HG03520 (cell line): ENCODE data around the gene HDAC4.

ENCODE experiments used
- ATAC-seq: cut with Tn5 transposase; IDR thresholded peaks from one replicate; pipeline ENCODE4 v1.9.1; 2021; ENCODE audit warnings: mild to moderate bottlenecking, moderate library complexity; ENCODE audit not compliant: unreplicated experiment

Gene HDAC4

DNA sequence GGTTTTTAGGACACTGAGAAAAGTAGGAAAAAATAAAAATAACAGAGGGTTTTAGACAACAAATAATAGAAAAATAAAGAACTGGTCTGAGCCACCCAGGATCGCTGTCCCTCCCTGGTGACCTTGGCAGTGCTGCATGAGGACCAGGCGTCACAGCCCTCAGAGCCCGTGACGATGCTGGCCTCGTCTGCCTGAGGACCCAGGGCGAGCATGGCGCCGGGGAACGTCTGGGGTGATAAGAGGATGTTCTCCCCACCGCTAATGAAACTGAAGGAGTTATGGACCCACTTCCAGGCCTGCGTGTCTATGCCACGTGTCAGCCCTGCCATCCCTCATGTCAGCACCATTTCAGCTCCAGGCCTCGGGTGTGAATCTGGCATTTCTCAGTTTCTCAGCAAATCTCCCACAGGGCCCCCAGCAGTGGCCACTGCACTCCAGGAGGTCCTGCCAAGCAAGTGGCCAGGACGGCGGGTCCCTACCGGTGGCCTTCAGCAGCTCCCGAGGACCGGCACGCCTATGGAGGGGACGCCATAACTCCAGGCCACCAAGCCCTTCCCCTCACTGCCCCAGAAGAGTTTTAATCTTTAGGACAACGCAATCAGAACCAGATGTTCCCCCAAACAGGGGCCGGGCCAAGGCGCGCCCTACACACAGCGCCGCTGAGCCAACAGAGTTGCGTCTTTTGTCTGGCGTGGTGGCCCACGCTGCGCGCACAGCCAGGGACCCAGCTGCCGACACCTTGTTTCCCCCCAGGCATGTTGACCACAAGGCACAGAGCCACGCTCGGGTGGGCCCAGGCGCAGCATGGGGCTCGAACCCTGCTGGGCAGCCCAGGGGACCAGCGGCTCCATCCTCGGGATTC is 373.2 kb downstream of the HDAC4 start:
- ATAC-seq, result no peak

DNA sequence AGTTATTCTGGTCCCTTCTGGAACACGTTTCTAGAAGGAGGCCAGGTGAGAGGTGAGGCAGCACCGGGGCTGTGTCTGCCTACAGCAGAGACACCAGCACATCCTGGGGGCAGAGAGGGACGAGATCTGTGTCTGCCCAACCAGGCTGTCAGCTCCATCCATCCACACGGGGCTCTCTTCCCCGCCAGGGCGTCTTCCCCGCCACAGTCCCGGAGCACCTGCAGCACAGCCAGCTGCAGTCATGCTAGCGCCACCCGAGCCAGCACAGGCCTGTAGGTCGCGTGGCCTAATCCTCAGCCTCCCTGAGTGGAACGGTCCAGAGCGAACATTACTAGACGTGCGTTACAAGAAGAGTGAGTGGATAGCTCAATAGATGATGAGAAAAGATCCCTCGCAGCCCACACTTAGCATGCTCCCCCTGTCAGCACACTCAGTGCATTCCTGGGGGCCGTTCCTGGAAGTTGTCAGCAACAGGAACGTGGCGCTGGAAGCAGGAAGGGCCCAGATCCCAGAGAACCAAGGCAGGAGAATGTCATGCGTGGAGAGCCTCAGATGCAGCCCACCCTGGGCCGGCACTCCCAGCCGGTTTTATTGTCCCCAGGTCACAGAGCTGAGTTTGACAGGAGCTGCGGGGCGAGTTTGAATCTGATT is 374.0 kb downstream of the HDAC4 start:
- no peak for ATAC-seq

DNA sequence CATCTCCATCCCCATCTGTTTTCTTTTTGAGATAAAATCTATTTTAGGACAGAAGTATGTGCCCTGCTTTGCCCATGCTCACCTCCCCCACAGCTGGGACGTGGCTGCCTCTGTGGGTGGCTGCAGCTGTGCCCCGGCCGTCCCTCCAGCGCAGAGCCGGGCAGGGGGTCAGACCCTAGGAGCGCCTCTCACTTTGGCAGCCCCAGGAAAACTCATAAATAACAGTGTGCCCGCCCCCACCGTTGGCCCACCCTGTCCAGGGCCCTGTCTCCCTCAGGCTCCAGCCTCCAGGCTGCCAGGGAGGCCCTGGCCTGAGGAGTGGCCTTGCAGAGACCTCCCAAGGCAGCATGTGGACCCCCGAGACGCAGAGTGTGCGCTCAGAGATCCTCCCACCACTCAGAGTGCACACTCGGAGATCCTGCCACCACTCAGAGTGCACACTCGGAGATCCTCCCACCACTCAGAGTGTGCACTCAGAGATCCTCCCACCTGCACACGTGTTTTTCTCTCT is 374.8 kb downstream of the HDAC4 start:
- ATAC-seq, result no peak

DNA sequence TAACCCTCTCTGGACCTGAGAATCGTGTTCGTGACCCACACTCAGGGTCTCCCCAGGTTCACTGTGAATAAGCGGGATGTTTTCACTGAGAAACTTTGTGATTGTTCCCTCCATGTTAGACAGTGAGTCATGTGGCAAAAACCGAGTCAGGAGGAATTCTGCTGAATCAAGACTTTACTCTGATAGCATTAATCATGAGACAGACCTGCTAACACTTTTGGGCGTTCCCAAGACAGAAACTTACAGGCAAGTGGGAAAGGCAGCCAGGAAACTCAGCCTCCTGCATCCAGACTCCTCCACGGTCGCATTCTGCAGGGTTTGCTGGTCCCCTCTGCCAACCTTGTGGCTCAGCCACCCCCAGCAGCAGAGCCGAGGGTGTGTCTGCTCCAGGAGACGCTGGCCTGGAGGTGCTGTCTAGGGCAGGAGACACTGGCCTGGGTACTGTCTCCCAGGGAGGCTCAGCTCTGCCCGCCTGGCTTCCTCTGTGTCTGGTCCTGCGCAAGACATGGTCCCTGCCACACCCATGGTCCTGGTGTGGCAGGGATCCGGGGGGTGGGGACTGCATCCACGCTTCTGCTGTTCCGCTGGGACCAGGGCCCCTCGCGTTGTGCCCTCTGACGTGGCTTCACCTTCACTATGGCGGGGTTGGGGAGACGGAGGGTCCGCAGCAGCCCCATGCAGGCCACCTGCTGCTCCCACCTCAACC is 375.6 kb downstream of the HDAC4 start:
- no peak for ATAC-seq

DNA sequence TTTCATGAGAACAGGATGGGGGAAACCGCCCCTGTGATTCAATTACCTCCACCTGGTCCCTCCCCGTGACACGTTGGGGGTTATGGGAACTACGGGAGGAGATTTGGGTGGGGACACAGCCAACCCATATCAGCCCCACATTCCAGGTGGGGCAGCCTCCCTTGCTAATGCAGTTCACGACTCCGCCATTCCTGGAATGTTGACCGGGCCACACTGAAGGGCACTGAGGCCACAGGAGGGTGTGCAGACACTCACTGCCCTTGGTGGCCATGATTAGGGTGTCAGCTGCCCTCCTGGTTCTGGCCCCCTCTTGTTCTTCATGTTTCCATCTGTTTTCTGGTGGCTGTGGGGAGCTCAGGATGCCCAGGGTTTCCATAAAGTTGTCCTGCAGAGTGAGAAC is 376.6 kb downstream of the HDAC4 start:
- ATAC-seq, result no peak

DNA sequence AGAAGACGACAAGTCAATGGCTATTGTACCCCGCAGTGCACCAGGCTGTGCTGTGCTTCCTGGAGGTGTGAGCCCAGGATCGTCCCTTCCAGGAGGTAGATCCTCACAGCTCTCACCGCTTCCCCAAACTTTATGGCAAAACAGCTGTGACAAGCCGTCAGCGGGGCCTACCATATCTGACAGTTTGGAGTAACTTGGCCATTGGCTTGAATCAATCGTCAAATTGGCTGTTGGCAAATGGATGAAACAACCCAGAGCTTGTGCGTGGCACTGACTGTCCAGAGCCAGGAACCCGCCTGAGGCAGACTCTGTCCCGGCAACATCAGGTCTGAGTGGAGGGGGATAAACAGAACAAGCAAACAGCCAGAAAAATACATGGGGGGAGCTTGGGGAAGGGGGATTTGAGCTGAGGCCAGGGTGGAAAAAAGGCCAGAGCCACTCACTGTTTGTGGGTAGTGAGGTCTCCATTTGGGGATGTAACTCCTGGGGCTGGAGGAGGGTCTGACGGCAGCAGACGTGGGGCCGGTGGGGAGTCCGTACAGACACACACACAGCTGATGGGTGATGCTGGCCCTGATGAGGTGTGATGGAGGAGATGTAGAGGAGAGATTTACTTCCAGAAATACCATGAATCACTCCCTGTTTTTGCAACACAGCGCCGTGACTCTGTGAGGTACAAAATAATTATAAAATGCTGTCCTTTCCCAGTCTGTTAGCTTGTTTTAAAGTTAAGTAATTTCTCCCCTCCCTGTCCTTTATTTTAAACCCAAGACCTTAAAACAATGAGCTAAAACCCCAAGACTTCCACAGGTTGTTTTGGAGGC is 378.2 kb downstream of the HDAC4 start:
- no peak for ATAC-seq

DNA sequence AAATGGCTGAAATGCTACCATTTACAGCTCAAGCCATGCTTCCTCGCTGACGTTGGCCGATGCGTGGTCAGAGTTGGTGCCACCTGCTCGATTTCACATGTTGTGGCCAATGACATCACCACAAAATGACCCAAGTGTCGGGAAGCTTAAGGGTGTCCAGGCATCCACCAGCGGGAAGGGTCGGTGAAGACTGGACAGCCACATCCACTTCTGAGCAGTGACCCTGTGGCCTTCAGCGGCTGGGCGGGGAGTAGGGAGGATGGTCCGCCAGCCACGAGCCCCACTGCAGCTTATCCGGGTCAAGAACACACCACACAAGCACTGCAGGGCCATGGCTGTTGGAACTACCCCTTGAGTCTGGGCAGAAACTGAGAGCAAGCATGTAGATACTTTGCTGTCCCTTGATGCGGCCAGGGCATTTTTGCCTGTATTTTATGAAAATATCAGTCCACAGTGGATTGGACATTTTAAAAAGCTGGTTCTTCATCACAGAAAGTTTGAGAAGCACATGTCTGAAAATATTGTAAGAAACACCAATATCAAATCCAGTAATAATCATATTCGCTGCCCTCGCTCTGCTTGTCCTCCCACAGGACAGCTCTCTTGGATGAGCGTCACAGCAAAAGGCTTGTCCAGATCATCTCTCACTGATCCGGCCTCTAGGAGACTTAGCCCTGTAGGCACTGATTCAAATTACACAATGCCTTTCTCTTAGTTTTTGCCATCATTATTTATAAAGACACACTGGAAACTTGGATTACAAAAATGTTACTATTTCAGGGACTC is 379.0 kb downstream of the HDAC4 start:
- no peak for ATAC-seq

DNA sequence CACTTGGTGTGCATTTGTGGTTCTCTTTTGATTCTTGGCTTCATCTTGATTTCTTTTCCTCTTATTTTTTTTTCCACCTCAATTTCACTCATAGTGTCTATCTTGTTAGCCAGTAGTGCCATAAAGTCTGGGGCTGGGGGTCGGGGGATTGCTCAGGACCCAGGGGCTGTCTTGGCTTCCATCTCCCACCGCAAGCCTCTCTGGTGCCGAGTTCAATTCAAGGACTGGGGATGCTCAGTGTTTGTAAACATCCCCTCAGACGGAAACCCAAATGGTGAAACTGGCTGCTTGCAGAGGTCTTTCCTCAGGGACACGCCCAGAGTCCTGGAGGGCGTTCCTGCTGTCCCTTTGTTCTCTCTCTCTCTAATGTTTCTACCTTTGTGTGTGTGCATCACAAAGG is 379.6 kb downstream of the HDAC4 start:
- ATAC-seq, result no peak

DNA sequence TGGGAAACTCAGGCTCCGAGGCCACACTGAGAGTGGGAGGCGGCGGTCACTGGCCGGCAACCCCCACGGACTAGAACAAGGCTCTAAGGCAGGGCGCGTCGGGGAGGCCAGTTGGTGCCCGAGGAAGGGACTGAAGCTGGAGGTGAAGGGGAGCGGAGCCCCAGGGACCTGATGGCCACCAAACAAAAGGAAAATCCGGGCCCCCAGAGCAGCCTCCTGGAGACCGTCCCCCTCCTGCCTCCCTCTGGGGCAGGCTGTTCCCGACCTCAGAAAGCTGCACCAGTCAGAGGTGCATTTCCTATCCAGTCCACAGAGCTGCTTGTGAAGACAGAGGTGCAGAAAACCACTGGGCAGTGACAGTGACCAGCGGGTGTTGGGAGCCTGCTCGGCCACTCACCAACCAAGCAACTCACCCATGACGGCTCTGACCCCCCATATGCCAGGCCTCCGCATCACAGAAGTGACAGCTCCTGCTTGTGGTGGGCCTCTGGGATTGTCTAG is 380.2 kb downstream of the HDAC4 start:
- no peak for ATAC-seq

DNA sequence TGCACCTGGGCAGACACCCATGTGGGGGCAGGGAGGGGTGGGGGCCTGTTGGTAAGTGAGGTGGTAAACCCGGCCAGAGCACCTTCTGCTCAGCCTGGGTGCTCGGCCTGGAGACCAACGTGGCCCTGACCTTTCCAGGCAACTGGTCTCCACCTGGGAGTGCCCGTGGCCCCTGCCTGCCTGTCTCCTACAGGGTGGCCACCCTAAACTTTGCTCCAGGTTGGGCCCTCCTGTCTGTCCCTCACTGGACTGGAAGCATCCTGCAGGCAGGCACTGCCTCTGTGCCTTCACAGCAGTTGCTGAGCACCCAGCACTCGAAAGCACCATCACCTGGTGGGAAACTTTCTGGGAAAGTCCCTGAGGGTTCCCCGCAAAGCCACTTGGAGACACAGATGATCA is 381.6 kb downstream of the HDAC4 start:
- no peak for ATAC-seq

DNA sequence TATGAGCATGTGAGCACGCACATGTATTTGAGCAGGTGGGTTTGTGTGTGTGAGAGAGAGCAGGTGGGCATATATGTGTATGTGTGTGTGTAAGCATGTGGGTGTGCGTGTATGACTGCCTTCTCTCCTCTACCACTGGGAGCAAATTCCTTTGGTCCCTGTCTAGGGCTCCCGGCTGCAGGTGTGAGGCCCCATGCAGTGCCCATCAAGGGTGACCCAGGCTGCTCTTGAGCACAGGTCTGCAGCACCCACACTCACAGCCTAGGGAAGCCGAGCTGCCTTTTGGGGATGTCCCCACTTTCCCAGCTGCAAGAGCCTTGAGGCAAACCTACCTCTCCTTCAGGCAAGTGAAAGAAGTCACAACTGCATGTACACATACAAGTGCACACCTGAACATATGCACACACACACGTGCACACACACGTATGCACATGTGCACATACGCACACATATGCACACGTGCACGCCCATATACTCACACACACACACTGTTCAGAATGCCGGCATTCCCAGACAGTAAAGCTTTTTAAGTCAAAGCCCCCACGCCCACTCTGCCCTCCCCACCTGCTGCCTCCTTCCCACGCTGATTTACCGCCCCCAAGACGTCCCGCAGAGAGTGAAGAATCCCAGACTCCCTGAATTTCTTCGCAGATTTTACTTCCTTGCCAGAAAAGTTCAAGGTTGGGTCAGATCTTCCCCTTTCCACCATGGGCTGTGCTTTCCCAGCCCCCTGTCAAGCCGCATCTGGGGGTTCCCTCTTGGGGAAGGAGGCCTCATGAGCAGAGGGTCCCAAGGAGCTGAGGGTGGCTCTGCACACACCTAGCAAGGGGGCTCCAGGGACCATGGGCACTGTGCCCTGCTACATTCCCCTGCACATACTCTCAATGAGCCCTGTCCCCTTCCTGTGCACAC is 382.3 kb downstream of the HDAC4 start:
- no peak for ATAC-seq

DNA sequence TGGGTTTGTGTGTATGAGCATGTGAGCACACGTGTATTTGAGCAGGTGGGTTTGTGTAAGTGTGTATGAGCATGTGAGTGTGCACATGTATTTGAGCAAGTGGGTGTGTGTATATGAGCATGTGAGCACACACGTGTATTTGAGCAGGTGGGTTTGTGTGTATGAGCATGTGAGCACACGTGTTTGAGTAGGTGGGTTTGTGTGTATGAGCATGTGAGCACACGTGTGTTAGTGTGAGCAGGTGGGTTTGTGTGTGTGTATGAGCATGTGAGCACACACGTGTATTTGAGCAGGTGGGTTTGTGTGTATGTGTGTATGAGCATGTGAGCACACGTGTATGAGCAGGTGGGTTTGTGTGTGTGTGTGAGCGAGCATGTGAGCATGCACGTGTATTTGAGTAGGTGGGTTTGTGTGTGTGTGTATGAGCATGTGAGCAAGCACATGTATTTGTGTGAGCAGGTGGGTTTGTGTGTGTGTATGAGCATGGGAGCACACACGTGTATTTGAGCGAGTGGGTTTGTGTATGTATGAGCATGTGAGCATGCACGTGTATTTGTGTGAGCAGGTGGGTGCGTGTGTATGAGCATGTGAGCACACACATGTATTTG is 383.2 kb downstream of the HDAC4 start:
- ATAC-seq, result no peak

DNA sequence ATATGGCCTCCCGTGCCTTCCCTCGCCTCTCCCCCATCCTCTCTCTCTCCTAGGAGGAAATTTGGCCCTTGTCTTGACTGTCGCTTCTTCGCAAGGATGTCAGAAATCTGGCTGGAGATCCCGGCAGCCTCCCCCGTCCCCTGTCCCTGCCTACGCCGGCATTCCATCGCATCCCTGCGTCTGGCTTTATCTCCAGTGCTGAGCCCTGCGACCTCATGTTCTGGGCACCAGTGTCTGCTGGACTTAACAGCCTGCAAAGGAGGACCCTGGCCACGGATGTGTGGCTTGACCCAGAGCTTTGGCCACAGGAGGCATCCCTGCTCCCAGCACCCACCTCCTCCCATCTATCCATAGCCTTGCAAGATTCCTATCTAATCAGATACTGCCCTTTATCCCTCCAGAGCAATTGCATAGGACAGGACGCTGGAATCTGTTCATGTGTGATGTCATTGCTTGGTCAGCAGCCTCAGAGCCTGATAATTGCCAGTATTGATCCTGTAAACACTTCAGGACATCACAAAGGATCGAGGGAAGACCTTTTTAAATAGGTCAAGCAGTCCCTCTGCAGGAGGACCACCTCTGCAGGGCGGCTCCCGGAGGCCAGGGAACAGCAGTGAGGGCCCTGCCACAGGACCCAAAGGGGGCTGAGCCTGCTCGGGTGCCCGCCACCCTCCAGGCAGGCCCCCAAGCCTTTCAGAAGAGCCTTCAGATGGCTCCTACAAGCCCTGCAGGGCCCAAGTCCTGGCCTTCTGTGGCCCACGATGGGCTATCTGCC is 384.7 kb downstream of the HDAC4 start:
- no peak for ATAC-seq

DNA sequence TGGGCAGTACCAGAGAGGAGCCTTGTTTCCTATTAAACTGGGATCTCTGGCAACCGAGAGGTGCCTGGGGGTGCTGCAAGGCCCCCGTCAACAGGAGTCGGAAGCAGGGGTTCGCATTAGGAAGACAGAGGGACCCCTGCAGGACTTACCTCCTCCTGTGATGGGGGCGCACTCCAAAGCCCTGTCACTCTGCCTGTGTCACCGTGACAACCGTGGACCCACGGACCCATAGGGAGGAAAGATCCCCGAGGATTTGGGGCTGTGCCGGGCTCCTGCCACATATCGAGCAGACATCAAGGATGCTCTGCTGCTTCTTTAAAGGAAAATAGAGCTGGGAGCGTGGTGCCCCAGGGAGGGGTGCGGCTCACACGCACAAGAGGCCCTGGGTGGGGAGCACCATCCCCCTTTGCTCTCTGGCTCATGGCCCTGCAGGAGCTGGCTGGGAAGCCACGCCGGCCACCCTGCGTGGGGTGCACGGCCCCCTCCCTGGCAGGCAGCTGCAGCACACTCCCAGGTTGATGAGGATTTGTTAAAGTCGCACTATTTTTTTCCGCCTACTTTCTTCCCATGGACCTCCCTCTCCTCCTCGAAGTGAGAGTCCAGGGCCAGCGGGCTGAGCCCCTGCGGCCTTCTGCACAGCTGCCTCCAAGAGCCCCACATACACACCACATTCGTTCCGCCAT is 385.5 kb downstream of the HDAC4 start:
- ATAC-seq, result no peak

DNA sequence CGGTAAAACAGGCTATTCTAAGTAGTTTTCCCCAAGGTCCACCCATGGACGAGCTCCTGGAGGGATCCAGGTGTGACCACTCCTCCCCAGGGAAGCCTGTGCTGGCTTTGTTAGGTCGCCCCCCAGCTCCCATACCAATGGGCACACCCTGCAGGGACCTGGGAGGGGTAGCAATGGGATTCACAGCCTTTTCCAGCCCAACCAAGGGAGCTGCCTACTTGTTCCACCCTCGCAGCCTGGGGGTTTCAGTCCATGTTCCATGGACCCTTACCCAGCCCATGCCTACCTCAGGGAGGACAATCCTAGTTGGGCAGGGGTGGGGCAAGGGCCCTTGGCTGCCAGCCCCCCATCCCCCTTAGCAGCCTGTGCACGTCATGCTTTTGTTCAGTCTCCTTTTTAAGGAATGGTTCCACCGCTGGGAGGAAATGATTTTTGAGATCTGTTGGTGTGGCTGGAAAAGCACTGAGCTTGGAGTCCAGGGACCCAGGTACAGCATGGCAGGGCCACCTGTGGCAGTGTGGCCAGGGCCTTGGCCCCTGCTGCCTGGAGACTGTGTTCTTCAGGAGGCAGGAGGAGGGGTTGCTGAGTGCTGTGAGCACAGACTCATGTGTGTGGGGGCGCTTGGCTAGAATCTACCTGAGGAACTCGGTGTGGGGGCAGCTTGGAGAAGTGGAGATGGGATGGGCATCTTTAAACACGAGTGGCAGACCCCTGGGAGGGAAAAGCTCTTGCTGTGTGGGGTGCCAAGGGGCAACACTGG is 386.2 kb downstream of the HDAC4 start:
- no peak for ATAC-seq

DNA sequence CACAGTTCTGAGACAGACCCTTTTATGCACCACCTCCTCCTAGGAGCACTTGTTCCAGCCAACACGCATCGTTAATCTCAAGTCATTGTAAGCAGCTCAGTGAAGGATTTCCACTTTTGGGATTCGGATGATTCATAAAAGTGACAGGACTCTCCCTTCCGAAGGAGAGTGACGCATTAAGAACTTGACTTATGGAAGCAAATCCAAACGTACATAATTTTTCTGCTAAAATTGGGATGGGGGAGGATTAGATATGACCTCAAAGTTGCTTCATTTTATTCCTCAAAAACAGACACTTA is 387.2 kb downstream of the HDAC4 start:
- ATAC-seq, result no peak
